Activated naive CD4-positive, alpha-beta T cell treated with anti-CD3 and anti-CD28 coated beads for 36 hours (primary cell): ENCODE results near the gene FRAS1. TPM values are rescaled to one million over a fixed set of nuclear protein-coding genes. Genes with fewer than 3 reads are reported as not detected.

Experiments
- CTCF ChIA-PET: fragments of 350-600 bp; sonication (Branson Sonifier 250); formaldehyde crosslinking; loops from one replicate; lab custom pipeline; 2021; ENCODE audit warnings: antibody characterized with exemption; lab: Charles Lee
- DNase-seq: peaks from one replicate; pipeline ENCODE4 v3.0.0-alpha.2; 2020
- H3K27ac Mint-ChIP-seq: one replicate; pipeline ENCODE4 v1.8.0; 2021; ENCODE audit warnings: mild to moderate bottlenecking, mixed read lengths
- H3K27me3 Mint-ChIP-seq: one replicate; pipeline ENCODE4 v1.8.0; 2021; ENCODE audit warnings: low read depth, mixed read lengths
- H3K36me3 Mint-ChIP-seq: one replicate; pipeline ENCODE4 v1.8.0; 2021; ENCODE audit warnings: low read depth, mixed read lengths
- H3K4me1 Mint-ChIP-seq: one replicate; pipeline ENCODE4 v1.8.0; 2021; ENCODE audit warnings: low read depth, mixed read lengths
- H3K4me3 Mint-ChIP-seq: one replicate; pipeline ENCODE4 v1.8.0; 2021; ENCODE audit warnings: mild to moderate bottlenecking, moderate library complexity, mixed read lengths
- H3K9me3 Mint-ChIP-seq: one replicate; pipeline ENCODE4 v1.8.0; 2021; ENCODE audit warnings: mixed read lengths
- intact Hi-C: fragments of 100-400 bp; cut with micrococcal nuclease; formaldehyde crosslinking; loops from one replicate; pipeline ENCODE4 v1.15.1; 2023
- total RNA-seq, 2 experiments: library from RNA; stranded (reverse); gene quantifications; one replicate each; pipeline ENCODE4 v1.2.3, GENCODE V29; 2021

The FRAS1 gene
- total RNA-seq, 2 experiments from 2014 or later, result not detected

DNA sequence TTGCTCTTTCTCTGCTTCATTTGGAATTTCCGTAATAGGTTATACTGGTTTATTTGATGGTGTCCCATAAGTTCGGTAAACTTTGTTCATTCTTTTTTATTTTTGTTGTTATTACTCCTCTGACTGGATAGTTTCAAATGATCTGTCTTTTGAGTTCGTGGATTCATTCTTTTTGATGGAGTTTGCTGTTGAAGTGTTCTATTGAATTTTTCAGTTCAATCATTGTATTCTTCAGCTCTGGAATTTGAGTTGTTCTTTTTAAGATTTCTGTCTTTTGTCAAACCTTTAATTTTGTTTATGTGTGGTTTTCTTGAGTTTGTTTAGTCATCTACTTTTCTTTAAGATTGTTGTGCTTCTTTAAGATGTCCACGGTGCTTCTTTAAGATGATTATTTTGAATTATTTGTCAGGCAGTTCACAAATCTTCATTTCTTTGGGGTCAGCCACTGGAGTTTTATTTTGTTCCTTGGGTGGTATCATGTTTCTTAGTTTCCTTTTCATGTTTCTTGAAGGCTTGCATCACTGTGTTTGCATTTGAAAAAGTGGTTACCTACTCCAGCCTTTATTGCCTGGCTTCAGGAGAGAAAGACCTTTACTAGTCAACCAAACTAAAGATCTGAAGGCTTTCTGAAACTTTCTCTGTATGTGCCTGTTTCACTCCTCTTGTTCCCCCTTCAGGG lies 339.6 kb downstream of the FRAS1 start:
- Mint-ChIP-seq H3K4me3 (no peak overlapping the region), H3K36me3 (no peaks in the 10 kb centered on the region), H3K9me3 (peaks cover 16% of the 10 kb centered on the region), H3K4me1 (no peaks in the 10 kb centered on the region), H3K27me3 (peaks cover 9% of the 10 kb centered on the region), H3K27ac (no peak overlapping the region)
- CTCF ChIA-PET, result no interaction called here
- intact Hi-C loops, result no loop called here
- no peak for DNase-seq

DNA sequence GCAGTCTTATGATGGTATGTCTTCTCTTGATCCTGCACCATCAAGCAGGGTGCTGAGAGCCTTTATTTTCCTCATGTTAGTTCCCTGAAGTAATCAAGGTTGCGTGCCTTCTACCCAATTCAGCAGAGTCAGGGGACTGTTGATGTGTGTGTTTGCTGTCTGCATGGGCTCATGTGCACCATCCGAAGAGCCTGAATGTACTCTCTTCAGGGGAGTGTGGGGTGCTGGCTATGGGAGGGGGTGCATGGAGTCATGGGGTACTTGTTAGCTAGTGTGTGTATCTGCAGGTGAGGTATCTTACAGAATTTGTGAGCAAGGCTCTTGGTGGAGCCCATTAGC lies 340.1 kb downstream of the FRAS1 start:
- H3K27ac Mint-ChIP-seq, result no peak overlapping the region
- peaks cover 16% of the 10 kb centered on the region for H3K9me3 Mint-ChIP-seq
- no peak overlapping the region for H3K4me3 Mint-ChIP-seq
- H3K36me3 Mint-ChIP-seq, result no peaks in the 10 kb centered on the region
- intact Hi-C loops, result no loop called here
- no peaks in the 10 kb centered on the region for H3K4me1 Mint-ChIP-seq
- peaks cover 9% of the 10 kb centered on the region for H3K27me3 Mint-ChIP-seq
- DNase-seq, result no peak
- CTCF ChIA-PET, result no interaction called here

DNA sequence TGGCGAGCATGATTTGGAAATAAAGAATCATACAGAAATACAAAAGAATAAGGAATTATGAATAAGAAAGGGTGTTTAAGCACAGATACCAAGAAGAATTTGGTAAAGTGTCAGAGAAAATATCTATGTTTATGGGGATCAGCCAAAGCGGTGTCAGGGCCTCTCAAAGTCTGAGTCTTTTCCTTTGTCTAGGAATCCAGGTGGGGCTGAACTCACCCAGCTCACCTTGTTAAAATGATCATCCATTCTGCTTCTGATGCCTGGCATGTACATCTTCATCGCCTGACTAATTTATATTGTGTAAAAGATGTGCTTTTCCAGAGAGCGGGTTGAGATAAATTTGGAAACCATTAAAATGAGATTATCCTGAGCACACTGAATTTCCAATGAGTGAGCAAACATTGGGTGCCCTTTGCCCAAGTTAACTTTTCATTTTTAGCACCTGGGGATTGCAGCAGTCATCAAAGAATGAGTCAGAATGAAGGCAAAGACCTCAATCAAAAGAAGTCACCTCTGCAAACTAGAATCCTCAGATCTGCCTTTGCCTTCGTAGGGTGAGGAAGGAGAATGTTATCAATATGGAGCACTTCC lies 352.6 kb downstream of the FRAS1 start:
- Mint-ChIP-seq H3K9me3 (no peaks in the 10 kb centered on the region), H3K27ac (no peak overlapping the region), H3K4me1 (no peaks in the 10 kb centered on the region), H3K27me3 (peaks cover 9% of the 10 kb centered on the region), H3K36me3 (no peaks in the 10 kb centered on the region), H3K4me3 (no peak overlapping the region)
- CTCF ChIA-PET, result no interaction called here
- no peak for DNase-seq
- intact Hi-C loops, result loop anchor here (5.0 kb wide), 1 partner anchor 612 kb away; no protein-coding TSS in a partner anchor

DNA sequence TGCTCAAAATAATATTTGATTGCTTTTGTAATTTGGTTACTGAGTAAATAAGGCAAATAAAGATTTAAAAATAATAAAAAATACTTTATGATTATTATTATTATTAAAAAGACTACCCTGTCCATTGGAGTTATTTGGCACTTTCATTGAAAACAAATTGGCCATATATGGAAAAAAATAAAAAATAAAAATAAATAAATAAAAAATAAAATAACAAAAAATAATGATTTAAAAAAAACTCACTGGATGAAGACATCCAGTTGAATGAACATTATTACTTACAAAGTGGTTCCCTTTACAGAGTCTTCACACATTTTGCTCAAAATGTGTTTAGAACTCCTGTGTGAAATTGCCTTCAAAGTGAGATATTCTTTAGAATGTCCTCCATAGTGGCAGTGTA lies 353.1 kb downstream of the FRAS1 start:
- intact Hi-C loops, result loop anchor here (5.0 kb wide), 1 partner anchor 613 kb away; no protein-coding TSS in a partner anchor
- CTCF ChIA-PET, result no interaction called here

DNA sequence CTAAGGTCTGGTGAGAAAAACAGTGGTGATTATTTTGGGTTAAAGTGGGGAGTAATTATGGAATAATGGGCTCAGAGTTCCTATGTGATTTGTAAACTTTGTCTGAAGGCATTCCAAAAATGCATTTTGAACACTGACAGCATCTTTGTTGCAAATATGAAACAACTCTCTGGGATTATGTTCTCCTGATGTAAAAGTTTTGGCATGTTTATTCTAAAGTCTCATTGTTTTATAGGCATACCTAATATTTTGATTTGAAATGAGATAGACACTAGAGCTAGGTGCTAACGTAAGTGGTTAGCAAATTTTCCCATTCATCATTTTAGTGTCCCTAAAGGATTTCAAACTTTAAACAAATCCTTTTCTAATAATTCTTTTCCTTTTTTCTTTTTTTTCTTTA lies 353.6 kb downstream of the FRAS1 start:
- Mint-ChIP-seq H3K4me1 (no peaks in the 10 kb centered on the region), H3K27me3 (peaks cover 9% of the 10 kb centered on the region), H3K9me3 (no peaks in the 10 kb centered on the region), H3K27ac (no peak overlapping the region), H3K36me3 (no peaks in the 10 kb centered on the region), H3K4me3 (no peak overlapping the region)
- CTCF ChIA-PET, result no interaction called here
- DNase-seq, result no peak
- intact Hi-C loops, result loop anchor here (5.0 kb wide), 1 partner anchor 613 kb away; no protein-coding TSS in a partner anchor

More for the DNA sequence above, 353.1 kb downstream of the FRAS1 start:
- DNase-seq, result no peak
- Mint-ChIP-seq H3K27ac (no peak overlapping the region), H3K4me3 (no peak overlapping the region), H3K4me1 (no peaks in the 10 kb centered on the region), H3K9me3 (no peaks in the 10 kb centered on the region), H3K36me3 (no peaks in the 10 kb centered on the region), H3K27me3 (peaks cover 9% of the 10 kb centered on the region)

DNA sequence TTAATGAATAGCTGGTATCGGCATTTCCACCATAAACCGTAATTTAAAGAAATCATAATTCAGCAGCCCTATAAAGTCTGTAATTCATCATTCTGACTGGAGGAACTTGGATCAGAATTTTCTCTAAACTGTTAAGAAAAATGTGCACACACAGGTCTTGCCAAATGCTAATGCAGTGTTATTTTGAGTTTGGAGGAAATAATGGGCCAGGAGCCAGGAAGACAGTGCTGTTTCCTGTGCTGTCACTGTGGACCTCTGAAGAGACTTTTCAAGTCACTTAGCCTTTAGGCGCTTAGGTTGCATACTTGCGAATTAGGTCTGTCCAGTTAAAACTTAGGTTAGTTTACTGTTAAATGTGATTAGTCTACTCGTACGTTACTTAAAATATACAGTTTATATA lies 357.0 kb downstream of the FRAS1 start:
- Mint-ChIP-seq H3K27ac (no peak overlapping the region), H3K36me3 (no peaks in the 10 kb centered on the region), H3K4me1 (no peaks in the 10 kb centered on the region), H3K4me3 (no peak overlapping the region), H3K9me3 (no peaks in the 10 kb centered on the region), H3K27me3 (peaks cover 7% of the 10 kb centered on the region)
- CTCF ChIA-PET, result no interaction called here
- no peak for DNase-seq
- intact Hi-C loops, result loop anchor here (5.0 kb wide), 1 partner anchor 617 kb away; no protein-coding TSS in a partner anchor

DNA sequence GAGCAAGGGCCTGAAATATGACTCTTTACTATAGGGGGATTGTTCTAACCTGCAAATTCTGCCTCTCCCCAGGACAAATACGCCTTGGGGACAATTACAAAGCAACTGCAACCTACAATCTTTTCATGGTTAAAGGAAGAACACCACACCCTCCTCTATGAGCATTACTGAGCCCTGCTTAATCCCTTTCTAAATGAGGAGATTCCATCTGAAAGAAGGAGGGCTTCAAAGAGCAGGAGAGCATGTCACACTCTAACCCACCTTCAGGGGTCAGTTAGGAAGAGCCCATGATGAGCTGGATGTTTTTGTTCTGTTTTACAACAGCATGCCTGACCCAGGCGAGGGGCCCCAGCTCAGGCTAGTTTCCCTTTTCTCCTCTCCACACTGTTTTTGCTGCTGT lies 360.5 kb downstream of the FRAS1 start:
- Mint-ChIP-seq H3K27me3 (peaks cover 6% of the 10 kb centered on the region), H3K27ac (no peak overlapping the region), H3K9me3 (no peaks in the 10 kb centered on the region), H3K4me3 (no peak overlapping the region), H3K36me3 (no peaks in the 10 kb centered on the region), H3K4me1 (no peaks in the 10 kb centered on the region)
- CTCF ChIA-PET, result no interaction called here
- no peak for DNase-seq
- intact Hi-C loops, result no loop called here

DNA sequence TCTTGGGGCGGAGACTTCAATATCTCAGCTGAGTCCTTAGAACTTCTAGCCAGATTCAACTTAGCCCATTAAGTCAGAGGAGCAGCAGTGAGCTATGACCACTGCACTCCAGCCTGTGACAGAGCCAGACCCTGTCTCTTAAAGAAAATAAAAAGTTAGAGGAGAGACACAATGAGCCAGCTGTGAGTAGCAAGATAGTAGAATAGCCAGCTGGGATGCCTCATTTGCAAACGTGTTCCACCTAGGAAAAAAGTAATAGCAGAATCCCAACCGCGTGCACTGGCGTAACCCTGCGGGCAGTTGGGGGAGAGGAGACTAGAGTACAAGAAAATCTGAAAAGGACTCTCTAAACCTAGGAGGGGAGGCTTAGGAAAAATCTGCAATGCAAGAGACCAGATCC lies 361.3 kb downstream of the FRAS1 start:
- H3K9me3 Mint-ChIP-seq, result no peaks in the 10 kb centered on the region
- intact Hi-C loops, result no loop called here
- no peak overlapping the region for H3K4me3 Mint-ChIP-seq
- H3K27ac Mint-ChIP-seq, result no peak overlapping the region
- peaks cover 6% of the 10 kb centered on the region for H3K27me3 Mint-ChIP-seq
- no peak for DNase-seq
- no peaks in the 10 kb centered on the region for H3K4me1 Mint-ChIP-seq
- no peaks in the 10 kb centered on the region for H3K36me3 Mint-ChIP-seq
- CTCF ChIA-PET, result no interaction called here

DNA sequence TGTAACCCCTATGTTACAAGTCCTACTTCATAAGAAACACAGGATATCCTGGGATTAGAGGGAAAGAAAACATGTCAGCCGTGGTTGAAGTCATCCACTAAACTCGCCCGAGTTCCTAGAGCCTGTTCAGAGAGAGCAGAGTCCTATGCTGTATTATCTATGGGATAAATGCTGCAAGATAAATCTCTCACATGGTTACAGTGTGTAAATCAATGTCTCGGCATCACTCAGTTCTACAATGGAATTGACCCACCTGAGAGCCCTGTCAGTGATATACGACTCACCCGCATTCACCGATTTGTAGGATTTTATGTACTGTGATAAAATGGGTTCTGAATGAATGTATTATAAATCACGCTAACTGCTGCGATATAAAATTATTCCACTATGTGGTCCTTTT lies 366.7 kb downstream of the FRAS1 start:
- intact Hi-C loops, result no loop called here
- no peak overlapping the region for H3K27ac Mint-ChIP-seq
- DNase-seq, result no peak
- H3K4me3 Mint-ChIP-seq, result no peak overlapping the region
- H3K4me1 Mint-ChIP-seq, result no peaks in the 10 kb centered on the region
- CTCF ChIA-PET, result no interaction called here
- H3K9me3 Mint-ChIP-seq, result no peaks in the 10 kb centered on the region
- H3K36me3 Mint-ChIP-seq, result no peaks in the 10 kb centered on the region
- H3K27me3 Mint-ChIP-seq, result peaks cover 6% of the 10 kb centered on the region

DNA sequence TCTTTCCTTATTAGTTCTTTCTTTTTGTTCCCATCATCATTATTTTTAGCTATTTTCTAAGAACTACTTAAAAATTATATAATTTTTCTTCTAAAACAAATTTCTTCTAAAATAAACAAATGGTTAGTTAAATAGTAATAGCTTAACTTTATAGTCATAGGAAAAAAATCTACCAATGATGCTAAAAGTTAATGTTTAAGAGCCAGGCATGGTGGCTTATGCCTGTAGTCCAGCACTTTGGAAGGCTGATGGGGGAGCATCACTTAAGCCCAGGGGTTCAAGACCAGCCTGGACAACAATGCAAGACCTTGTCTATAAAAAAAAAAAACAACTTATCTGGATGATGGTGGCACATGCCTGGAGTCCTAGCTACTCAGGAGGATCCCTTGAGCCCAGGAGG lies 367.3 kb downstream of the FRAS1 start:
- no peak for DNase-seq
- no peak overlapping the region for H3K4me3 Mint-ChIP-seq
- CTCF ChIA-PET, result interaction anchor here (0.9 kb wide), 1 partner anchor 465 kb away, joined by 4 read pairs; no protein-coding TSS in a partner anchor

DNA sequence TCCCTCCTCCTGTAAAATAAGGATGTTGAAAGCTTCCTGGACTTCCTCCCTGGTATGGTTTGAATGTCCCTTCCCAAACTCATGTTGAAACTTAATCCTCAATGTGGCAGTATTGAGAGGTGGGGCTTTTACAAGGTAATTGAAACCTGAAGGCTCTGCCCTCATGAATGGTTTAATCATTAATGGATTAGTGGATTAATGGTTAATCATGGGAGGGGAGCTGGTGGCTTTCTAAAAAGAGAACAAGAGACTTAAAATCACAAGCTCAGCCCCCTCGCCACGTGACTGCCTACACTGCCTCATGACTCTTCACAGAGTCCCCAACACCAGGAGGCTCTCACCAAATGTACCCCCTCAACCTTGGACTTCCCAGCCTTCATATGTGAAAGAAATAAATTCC lies 369.8 kb downstream of the FRAS1 start:
- Mint-ChIP-seq H3K27me3 (peaks cover 5% of the 10 kb centered on the region), H3K9me3 (no peaks in the 10 kb centered on the region), H3K4me1 (no peaks in the 10 kb centered on the region), H3K27ac (no peak overlapping the region), H3K36me3 (no peaks in the 10 kb centered on the region), H3K4me3 (no peak overlapping the region)
- intact Hi-C loops, result no loop called here
- DNase-seq, result no peak
- CTCF ChIA-PET, result interaction anchor here (0.6 kb wide), 1 partner anchor 142 kb away, joined by 5 read pairs; no protein-coding TSS in a partner anchor

More for the DNA sequence above, 367.3 kb downstream of the FRAS1 start:
- Mint-ChIP-seq H3K4me1 (no peaks in the 10 kb centered on the region), H3K36me3 (no peaks in the 10 kb centered on the region), H3K9me3 (no peaks in the 10 kb centered on the region), H3K27ac (no peak overlapping the region), H3K27me3 (peaks cover 8% of the 10 kb centered on the region)
- intact Hi-C loops, result no loop called here

DNA sequence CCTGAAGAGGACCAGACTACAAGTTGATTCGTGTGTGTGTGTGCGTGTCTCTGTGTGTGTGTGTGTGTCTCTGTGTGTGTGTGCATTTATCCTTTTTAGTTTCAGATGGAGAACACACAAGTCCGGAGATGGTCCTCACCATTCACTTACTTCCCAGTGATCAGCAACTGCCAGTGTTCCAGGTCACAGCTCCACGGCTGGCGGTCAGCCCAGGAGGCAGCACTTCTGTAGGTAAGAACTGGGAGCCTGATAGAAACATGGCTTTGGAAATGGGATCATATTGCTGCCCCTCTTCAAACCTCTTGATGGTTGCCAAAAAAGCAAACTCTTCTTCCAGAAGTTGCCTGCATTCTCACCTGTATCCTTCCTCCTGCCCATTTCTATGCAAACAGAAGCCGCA lies 371.9 kb downstream of the FRAS1 start:
- H3K9me3 Mint-ChIP-seq, result no peaks in the 10 kb centered on the region
- no peak overlapping the region for H3K4me3 Mint-ChIP-seq
- no peak overlapping the region for H3K27ac Mint-ChIP-seq
- CTCF ChIA-PET, result no interaction called here
- peaks cover 2% of the 10 kb centered on the region for H3K27me3 Mint-ChIP-seq
- no peaks in the 10 kb centered on the region for H3K36me3 Mint-ChIP-seq
- no peaks in the 10 kb centered on the region for H3K4me1 Mint-ChIP-seq
- no peak for DNase-seq
- intact Hi-C loops, result no loop called here

DNA sequence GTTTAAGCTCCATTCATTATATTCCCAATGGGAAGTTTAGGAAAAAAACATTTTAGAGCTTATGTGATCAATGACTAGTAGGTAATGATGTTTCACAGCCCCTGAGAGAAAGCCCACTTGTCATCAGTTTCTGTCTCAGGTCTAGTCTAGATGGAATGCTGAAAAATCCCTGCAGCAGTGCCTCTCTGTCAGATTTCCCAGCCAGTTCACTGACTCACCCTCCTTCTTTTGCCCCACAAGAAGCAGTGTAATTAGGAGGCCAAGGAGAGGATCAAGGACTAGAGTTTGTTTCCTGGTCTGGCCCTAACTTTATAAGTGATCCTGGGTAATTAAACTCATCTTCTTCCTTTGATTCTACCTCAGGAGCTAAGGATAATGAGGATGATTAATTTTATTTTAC lies 375.8 kb downstream of the FRAS1 start:
- Mint-ChIP-seq H3K36me3 (no peaks in the 10 kb centered on the region), H3K4me3 (no peak overlapping the region), H3K27me3 (peaks cover 6% of the 10 kb centered on the region), H3K9me3 (no peaks in the 10 kb centered on the region), H3K4me1 (no peaks in the 10 kb centered on the region), H3K27ac (no peak overlapping the region)
- DNase-seq, result no peak
- CTCF ChIA-PET, result no interaction called here
- intact Hi-C loops, result no loop called here
